K562 (cell line): ENCODE results near the gene H2AZ2. TPM values are rescaled to one million over a fixed set of nuclear protein-coding genes. Genes with fewer than 3 reads are reported as not detected.

Experiments used
- AFF4 ChIP-seq: sonication (generic); formaldehyde crosslinking; IDR thresholded peaks from 2 replicates; pipeline ENCODE4 v1.8.0; 2023; ENCODE audit warnings: mild to moderate bottlenecking, missing genetic modification reagents
- ARHGAP35 ChIP-seq: fragments of 450-650 bp; IDR thresholded peaks from 2 replicates; pipeline ENCODE4 v1.6.1; 2018; ENCODE audit not compliant: partially characterized antibody
- ATF1 ChIP-seq, 2 experiments: fragments of 450-650 bp in 1 of 2; IDR thresholded peaks; 2 replicates each; pipeline ENCODE4 v1.6.1; 2016; ENCODE audit warnings: missing compliant biosample characterization in 1 of 2, missing genetic modification characterization in 1 of 2
- BCOR ChIP-seq: fragments of 450-650 bp; IDR thresholded peaks from 2 replicates; pipeline ENCODE4 v1.6.1; 2016
- CBX1 ChIP-seq: sonication (generic); IDR thresholded peaks from 2 replicates; pipeline ENCODE4 v1.6.1; 2016; ENCODE audit warnings: antibody characterized with exemption, low read depth, mild to moderate bottlenecking
- CBX5 ChIP-seq: IDR thresholded peaks from 2 replicates; pipeline ENCODE4 v1.6.1; 2014; ENCODE audit warnings: low read depth, borderline replicate concordance
- CHD2 ChIP-seq: IDR thresholded peaks from 2 replicates; pipeline ENCODE4 v1.6.1; 2011; ENCODE audit warnings: low read depth, low read length
- ELF4 ChIP-seq: fragments of 450-650 bp; formaldehyde crosslinking; IDR thresholded peaks from 2 replicates; pipeline ENCODE4 v1.4.0; 2022; ENCODE audit warnings: missing genetic modification characterization
- GTF2E2 ChIP-seq: fragments of 200-800 bp; sonication (Bioruptor generic); IDR thresholded peaks from 2 replicates; pipeline ENCODE4 v1.6.1; 2016; ENCODE audit warnings: missing genetic modification characterization, missing compliant biosample characterization
- HES1 ChIP-seq: fragments of 450-650 bp; IDR thresholded peaks from 2 replicates; pipeline ENCODE4 v1.6.1; 2016; ENCODE audit warnings: low read depth, mild to moderate bottlenecking, moderate library complexity
- MXI1 ChIP-seq: IDR thresholded peaks from 2 replicates; pipeline ENCODE4 v1.6.1; 2011; ENCODE audit warnings: low read depth, mild to moderate bottlenecking, improper control_type of control experiment, low read length
- SOX6 ChIP-seq: fragments of 450-650 bp; IDR thresholded peaks from 2 replicates; pipeline ENCODE4 v1.6.1; 2014; ENCODE audit warnings: mild to moderate bottlenecking
- STAT5A ChIP-seq: IDR thresholded peaks from 2 replicates; pipeline ENCODE4 v1.6.1; 2012; ENCODE audit warnings: low read length, inconsistent platforms, borderline replicate concordance
- TEAD1 ChIP-seq, 2 experiments: fragments of 450-650 bp in 1 of 2; sonication (generic) in 1 of 2; formaldehyde crosslinking; IDR thresholded peaks; 2 replicates each; pipeline versions ENCODE4 v1.4.0 to v1.8.0; 2020 to 2022; ENCODE audit warnings: mild to moderate bottlenecking in 2 of 2, missing genetic modification reagents in 1 of 2
- ZNF12 ChIP-seq: sonication (generic); formaldehyde crosslinking; IDR thresholded peaks from 2 replicates; pipeline ENCODE4 v1.4.0; 2020; ENCODE audit warnings: mild to moderate bottlenecking, missing genetic modification reagents
- ZNF224 ChIP-seq: sonication (generic); formaldehyde crosslinking; IDR thresholded peaks from 2 replicates; pipeline ENCODE4 v1.8.0; 2022; ENCODE audit warnings: mild to moderate bottlenecking, missing genetic modification reagents
- ZNF354B ChIP-seq: fragments of 250-450 bp; sonication (Bioruptor Pico); IDR thresholded peaks from 2 replicates; pipeline ENCODE4 v1.4.0; 2020
- ZNF561 ChIP-seq: fragments of 450-650 bp; formaldehyde crosslinking; conservative IDR thresholded peaks from 2 replicates; pipeline ENCODE4 v1.4.0; 2020; ENCODE audit warnings: mild to moderate bottlenecking, moderate library complexity
- ZSCAN32 ChIP-seq: fragments of 450-650 bp; formaldehyde crosslinking; IDR thresholded peaks from 2 replicates; pipeline ENCODE4 v1.4.0; 2020; ENCODE audit warnings: mild to moderate bottlenecking, moderate library complexity
- polyA plus RNA-seq, 8 experiments: library from polyadenylated mRNA; depleted of rRNA in 4 of 8; stranded (reverse) in 5 of 8; unstranded in 3 of 8; fragments of >200 nt; fragmentation: Nextera tagmentation in 2 of 8; fragmentation: Illumina TruSeq in 1 of 8; extraction: Ambion mirVana in 2 of 8; extraction: Trizol in 1 of 8; gene quantifications; 2 replicates each; pipeline versions ENCODE4 v1.2.1 to v1.2.3, GENCODE V29; 2011 to 2014; ENCODE audit warnings: inconsistent platforms in 1 of 8, missing spikeins in 1 of 8
- total RNA-seq, 7 experiments: library from RNA; depleted of rRNA in 6 of 7; stranded (reverse); fragments of >200 nt in 6 of 7; fragmentation: Illumina TruSeq in 2 of 7; extraction: Trizol in 2 of 7; gene quantifications; 2 replicates each; pipeline versions ENCODE4 v1.2.1 to v1.2.3, GENCODE V29; 2011 to 2021; ENCODE audit warnings: low replicate concordance in 1 of 7
- TF ChIP-seq, protein P1 (sequence below), 3 experiments: IDR thresholded peaks in 2 of 3; conservative IDR thresholded peaks in 1 of 3; 2 replicates each; pipeline ENCODE4 v1.5.1; 2011 to 2012; ENCODE audit warnings: low read length in 3 of 3, mild to moderate bottlenecking in 3 of 3, control low read depth in 2 of 3, improper control_type of control experiment in 1 of 3, inconsistent platforms in 1 of 3, low read depth in 1 of 3, mixed read lengths in 1 of 3, moderate library complexity in 1 of 3; ENCODE audit not compliant: insufficient read depth in 2 of 3
- TF ChIP-seq, protein P2 (sequence below): sonication (generic); formaldehyde crosslinking; IDR thresholded peaks from 2 replicates; pipeline ENCODE4 v1.8.1; 2023; ENCODE audit warnings: mild to moderate bottlenecking, missing genetic modification reagents, moderate library complexity

H2AZ2 gene
- total and polyA plus RNA-seq, 9 of the 15 experiments (the other 6 are each of a cell fraction or from before 2014, with no cell fraction given) = 105 to 382 (median 286) TPM

DNA sequence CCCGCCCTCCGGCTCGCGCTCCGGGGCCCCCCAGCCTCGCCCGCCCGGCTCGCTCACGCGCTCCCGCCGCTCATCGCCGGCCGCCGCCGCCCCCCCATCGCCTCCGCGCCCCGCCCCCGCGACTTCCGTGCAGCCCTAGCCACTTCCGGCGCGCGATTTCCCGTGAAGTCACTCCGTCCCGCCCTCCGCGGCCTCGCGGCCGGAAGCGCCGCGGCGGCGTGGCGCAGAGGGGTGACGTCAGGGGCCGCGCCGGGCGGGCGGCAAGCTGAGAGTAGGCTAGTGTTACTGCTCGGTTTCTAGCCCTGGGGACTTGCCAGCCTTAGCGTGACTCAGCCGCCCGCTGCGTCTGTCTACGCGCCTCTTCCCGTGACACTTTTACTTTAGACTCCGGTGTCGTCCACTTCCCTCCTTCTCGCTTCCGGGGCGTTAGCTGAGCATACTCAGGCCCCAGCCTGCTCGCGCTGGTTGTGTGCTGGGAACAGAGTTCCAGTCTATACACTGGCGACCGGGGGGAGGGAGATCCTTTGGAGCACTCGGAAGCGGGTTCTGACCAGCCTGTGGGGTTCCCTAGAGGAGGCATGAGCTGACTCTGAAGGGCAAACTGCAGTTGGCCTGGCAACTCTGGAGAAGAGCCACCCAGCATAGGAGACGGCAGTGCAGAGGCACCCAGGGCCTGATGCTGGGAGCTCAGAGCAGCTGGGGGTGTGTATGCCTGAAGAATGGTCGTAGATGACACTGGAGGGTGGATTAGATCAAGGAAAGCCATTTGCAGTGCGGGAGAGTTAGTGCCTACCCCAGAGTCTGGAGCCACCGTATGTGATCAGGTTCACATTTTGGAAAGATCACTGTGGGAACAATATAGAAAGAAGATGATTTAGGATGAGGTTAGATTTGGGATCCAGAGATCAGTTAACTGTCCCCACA, 37.8 kb upstream of the H2AZ2 start, which contains the start of gene PURB (continued):
- TF ChIP-seq HES1 (no peak), CBX5 (no peak), ZNF354B (CRISPR knock-in tag) (no peak), TEAD1 (CRISPR knock-in tag; IDR thresholded peaks at IDR 0.05) (0 out of 4 replicates have a peak, but pooled peaks of 1 of the 2 experiments have one; percentile 49), CHD2 (0 out of 2 replicates have a peak, but pooled peaks have one; percentile 48), SOX6 (peak; percentile 69), ARHGAP35 (no peak), CBX1 (0 out of 2 replicates have a peak, but pooled peaks have one; percentile 25), ZNF561 (no peak), AFF4 (CRISPR knock-in tag) (peak; percentile 87; the same call in 1 of the 2 replicates), ZSCAN32 (CRISPR knock-in tag) (no peak), ATF1 (CRISPR knock-in tag; IDR thresholded peaks at IDR 0.05) (peak; percentile 86), ATF1 (tag; IDR thresholded peaks at IDR 0.05) (peak; percentile 99), MXI1 (peak; percentile 58), BCOR (peak; percentile 62; the same call in 1 of the 2 replicates), ZNF12 (0 out of 2 replicates have a peak, but pooled peaks have one; percentile 65), ZNF224 (CRISPR knock-in tag) (no peak), STAT5A (0 out of 2 replicates have a peak, but pooled peaks have one; percentile 25), ELF4 (CRISPR knock-in tag) (no peak), GTF2E2 (tag) (peak; percentile 92)
- TF ChIP-seq, protein P1, sequence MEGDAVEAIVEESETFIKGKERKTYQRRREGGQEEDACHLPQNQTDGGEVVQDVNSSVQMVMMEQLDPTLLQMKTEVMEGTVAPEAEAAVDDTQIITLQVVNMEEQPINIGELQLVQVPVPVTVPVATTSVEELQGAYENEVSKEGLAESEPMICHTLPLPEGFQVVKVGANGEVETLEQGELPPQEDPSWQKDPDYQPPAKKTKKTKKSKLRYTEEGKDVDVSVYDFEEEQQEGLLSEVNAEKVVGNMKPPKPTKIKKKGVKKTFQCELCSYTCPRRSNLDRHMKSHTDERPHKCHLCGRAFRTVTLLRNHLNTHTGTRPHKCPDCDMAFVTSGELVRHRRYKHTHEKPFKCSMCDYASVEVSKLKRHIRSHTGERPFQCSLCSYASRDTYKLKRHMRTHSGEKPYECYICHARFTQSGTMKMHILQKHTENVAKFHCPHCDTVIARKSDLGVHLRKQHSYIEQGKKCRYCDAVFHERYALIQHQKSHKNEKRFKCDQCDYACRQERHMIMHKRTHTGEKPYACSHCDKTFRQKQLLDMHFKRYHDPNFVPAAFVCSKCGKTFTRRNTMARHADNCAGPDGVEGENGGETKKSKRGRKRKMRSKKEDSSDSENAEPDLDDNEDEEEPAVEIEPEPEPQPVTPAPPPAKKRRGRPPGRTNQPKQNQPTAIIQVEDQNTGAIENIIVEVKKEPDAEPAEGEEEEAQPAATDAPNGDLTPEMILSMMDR (IDR thresholded peaks at IDR 0.05 in 2 of 3, conservative IDR thresholded peaks at IDR 0.05 in 1 of 3; ENCODE audit: insufficient read depth in 2 of 3, low read depth in 1 of 3, low read length in 3 of 3) = no peak
- TF ChIP-seq, protein P2, sequence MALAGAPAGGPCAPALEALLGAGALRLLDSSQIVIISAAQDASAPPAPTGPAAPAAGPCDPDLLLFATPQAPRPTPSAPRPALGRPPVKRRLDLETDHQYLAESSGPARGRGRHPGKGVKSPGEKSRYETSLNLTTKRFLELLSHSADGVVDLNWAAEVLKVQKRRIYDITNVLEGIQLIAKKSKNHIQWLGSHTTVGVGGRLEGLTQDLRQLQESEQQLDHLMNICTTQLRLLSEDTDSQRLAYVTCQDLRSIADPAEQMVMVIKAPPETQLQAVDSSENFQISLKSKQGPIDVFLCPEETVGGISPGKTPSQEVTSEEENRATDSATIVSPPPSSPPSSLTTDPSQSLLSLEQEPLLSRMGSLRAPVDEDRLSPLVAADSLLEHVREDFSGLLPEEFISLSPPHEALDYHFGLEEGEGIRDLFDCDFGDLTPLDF = peak; percentile 69; the same call in 1 of the 2 replicates
